Activated naive CD4-positive, alpha-beta T cell treated with anti-CD3 and anti-CD28 coated beads, Interleukin-2, amount 50 U/mL, for 72 hours (primary cell): ENCODE measurements around the gene TMEM134. TPM values are rescaled to one million over a fixed set of nuclear protein-coding genes. Genes with fewer than 3 reads are reported as not detected.
A peak's percentile ranks its signal among the peaks of the same experiment; 100 is the strongest.

Source experiments
- ATAC-seq, 2 donors: fragments of 150-1000 bp; cut with Tn5 transposase; 2 replicates each; pipeline ENCODE4 v1.10.0; 2021; ENCODE audit warnings: mild to moderate bottlenecking in 2 of 2, moderate library complexity in 2 of 2
- DNase-seq, 2 donors: peaks; one replicate each; pipeline ENCODE4 v3.0.0; 2021 to 2022; ENCODE audit warnings: low spot score in 2 of 2
- H3K27ac Mint-ChIP-seq, 2 donors: one replicate each; pipeline ENCODE4 v1.8.0; 2022; ENCODE audit warnings: mild to moderate bottlenecking in 2 of 2, mixed read lengths in 2 of 2
- H3K36me3 Mint-ChIP-seq, 2 donors: one replicate each; pipeline ENCODE4 v1.8.0; 2022; ENCODE audit warnings: mixed read lengths in 2 of 2
- H3K9me3 Mint-ChIP-seq, 2 donors: one replicate each; pipeline ENCODE4 v1.8.0; 2022; ENCODE audit warnings: mixed read lengths in 2 of 2
- total RNA-seq, 2 donors: library from RNA; stranded (reverse); gene quantifications; one replicate each; pipeline ENCODE4 v1.2.3, GENCODE V29; 2022

Gene TMEM134
- total RNA-seq, 2 donors from 2014 or later: 39.1 to 77.9 TPM

GRCh38 chr11:67503119-67504004 is 34.3 kb upstream of the TMEM134 start:
- Mint-ChIP-seq H3K36me3 (peaks cover 21 to 24% of the 10 kb centered on the region in 2 donors), H3K9me3 (no peaks in the 10 kb centered on the region), H3K27ac (peak overlapping the region; percentile 71 to 74)
- DNase-seq: peak in 1 of 2 donors; percentile 56
- no peak for ATAC-seq

- Mint-ChIP-seq H3K27ac (peak overlapping the region; percentile 7 to 71), H3K9me3 (no peaks in the 10 kb centered on the region), H3K36me3 (peaks cover 21 to 22% of the 10 kb centered on the region in 2 donors)
Observed at GRCh38 chr11:67502328-67502979, 33.4 kb upstream of the TMEM134 start.

GRCh38 chr11:67501854-67502253 is 32.8 kb upstream of the TMEM134 start:
- DNase-seq (peak in 1 of 2 donors; percentile 56), ATAC-seq (no peak)
- H3K27ac Mint-ChIP-seq: no peak overlapping the region
- peaks cover 15 to 18% of the 10 kb centered on the region in 2 donors for H3K36me3 Mint-ChIP-seq
- no peaks in the 10 kb centered on the region for H3K9me3 Mint-ChIP-seq

More at GRCh38 chr11:67502328-67502979, 33.4 kb upstream of the TMEM134 start:
- ATAC-seq: no peak
- DNase-seq: no peak

- DNase-seq (no peak), ATAC-seq (no peak)
- peaks cover 13 to 15% of the 10 kb centered on the region in 2 donors for H3K36me3 Mint-ChIP-seq
- H3K27ac Mint-ChIP-seq: peak overlapping the region in 1 of 2 donors; percentile 33
- H3K9me3 Mint-ChIP-seq: no peaks in the 10 kb centered on the region
Observed at GRCh38 chr11:67500831-67501715, 32.0 kb upstream of the TMEM134 start.

GRCh38 chr11:67500484-67500821 is 31.4 kb upstream of the TMEM134 start:
- ATAC-seq (no peak), DNase-seq (no peak)
- no peak overlapping the region for H3K27ac Mint-ChIP-seq
- H3K9me3 Mint-ChIP-seq: no peaks in the 10 kb centered on the region
- peaks cover 13 to 14% of the 10 kb centered on the region in 2 donors for H3K36me3 Mint-ChIP-seq

GRCh38 chr11:67499808-67500483 is 30.9 kb upstream of the TMEM134 start:
- no peak for ATAC-seq
- H3K27ac Mint-ChIP-seq: peak overlapping the region in 1 of 2 donors; percentile 76
- no peak for DNase-seq
- H3K36me3 Mint-ChIP-seq: peaks cover 13 to 14% of the 10 kb centered on the region in 2 donors
- H3K9me3 Mint-ChIP-seq: no peaks in the 10 kb centered on the region

- no peak for ATAC-seq
- DNase-seq: no peak
- Mint-ChIP-seq H3K9me3 (no peaks in the 10 kb centered on the region), H3K36me3 (peaks cover 13 to 14% of the 10 kb centered on the region in 2 donors), H3K27ac (no peak overlapping the region)
Observed at GRCh38 chr11:67498544-67498972, 29.5 kb upstream of the TMEM134 start.

GRCh38 chr11:67497656-67498291 is 28.7 kb upstream of the TMEM134 start:
- H3K27ac Mint-ChIP-seq: peak overlapping the region in 1 of 2 donors; percentile 9

GRCh38 chr11:67496113-67496512 is 27.1 kb upstream of the TMEM134 start:
- no peaks in the 10 kb centered on the region for H3K9me3 Mint-ChIP-seq

More at GRCh38 chr11:67497656-67498291, 28.7 kb upstream of the TMEM134 start:
- DNase-seq (no peak), ATAC-seq (no peak)
- Mint-ChIP-seq H3K9me3 (no peaks in the 10 kb centered on the region), H3K36me3 (peaks cover 10 to 13% of the 10 kb centered on the region in 2 donors)

GRCh38 chr11:67495234-67496005 is 26.4 kb upstream of the TMEM134 start:
- peak overlapping the region; percentile 55 to 68 for H3K27ac Mint-ChIP-seq
- H3K36me3 Mint-ChIP-seq: peaks cover under 1 to 3% of the 10 kb centered on the region in 2 donors
- DNase-seq: no peak
- ATAC-seq: no peak
- no peaks in the 10 kb centered on the region for H3K9me3 Mint-ChIP-seq

More at GRCh38 chr11:67496113-67496512, 27.1 kb upstream of the TMEM134 start:
- ATAC-seq: no peak
- peaks cover 7 to 10% of the 10 kb centered on the region in 2 donors for H3K36me3 Mint-ChIP-seq
- DNase-seq: no peak
- H3K27ac Mint-ChIP-seq: peak overlapping the region; percentile 41 to 68

GRCh38 chr11:67494371-67495233 is 25.6 kb upstream of the TMEM134 start:
- H3K27ac Mint-ChIP-seq: no peak overlapping the region
- no peak for DNase-seq
- no peaks in the 10 kb centered on the region for H3K9me3 Mint-ChIP-seq
- peaks cover 3 to 4% of the 10 kb centered on the region in 2 donors for H3K36me3 Mint-ChIP-seq
- ATAC-seq: no peak

- DNase-seq (no peak), ATAC-seq (no peak)
- Mint-ChIP-seq H3K27ac (no peak overlapping the region), H3K9me3 (no peaks in the 10 kb centered on the region), H3K36me3 (peaks cover 5 to 7% of the 10 kb centered on the region in 2 donors)
Observed at GRCh38 chr11:67493548-67494370, 24.7 kb upstream of the TMEM134 start.

GRCh38 chr11:67492801-67493547 is 23.9 kb upstream of the TMEM134 start:
- Mint-ChIP-seq H3K9me3 (no peaks in the 10 kb centered on the region), H3K27ac (peak overlapping the region in 1 of 2 donors; percentile 75), H3K36me3 (peaks cover 5 to 12% of the 10 kb centered on the region in 2 donors)
- ATAC-seq: peak; percentile 14 to 15
- DNase-seq: no peak
